Panc1 (cell line): Measurements from ENCODE around the gene LTF. TPM values are rescaled to one million over a fixed set of nuclear protein-coding genes. Genes with fewer than 3 reads are reported as not detected.

Experiments used
- ATAC-seq: fragments of 200-7000 bp; cut with Tn5 transposase; 2 replicates; pipeline ENCODE4 v1.9.1; 2020; ENCODE audit warnings: mild to moderate bottlenecking, moderate library complexity
- BruUV-seq: library from RNA; stranded (reverse); fragments of 400-500 nt; replicated peaks from 2 replicates; lab custom pipeline; 2021; lab: Mats Ljungman, UMichigan
- CTCF ChIA-PET: fragments of 300-600 bp; sonication (Branson Sonifier 250); formaldehyde crosslinking; loops from one replicate; lab custom pipeline; 2022; ENCODE audit warnings: antibody characterized with exemption; lab: Charles Lee
- POLR2A ChIA-PET: fragments of 300-600 bp; sonication (Branson Sonifier 250); formaldehyde crosslinking; loops from one replicate; lab custom pipeline; 2022; ENCODE audit warnings: antibody characterized with exemption; lab: Charles Lee
- DNase-seq: peaks from one replicate; pipeline ENCODE4 v3.0.0-alpha.2; 2010; ENCODE audit warnings: low read depth, low spot score
- H3K27ac ChIP-seq: 2 replicates; pipeline ENCODE4 v1.5.1; 2011; ENCODE audit warnings: mild to moderate bottlenecking, low read length, inconsistent platforms
- H3K27me3 ChIP-seq: fragments of 200-500 bp; sonication (Bioruptor generic); 2 replicates; pipeline ENCODE4 v1.6.0; 2014; ENCODE audit warnings: low read length, inconsistent platforms; ENCODE audit not compliant: control insufficient read depth, insufficient read depth
- H3K36me3 ChIP-seq: fragments of 200-500 bp; sonication (Bioruptor generic); 2 replicates; pipeline ENCODE4 v1.5.1; 2014; ENCODE audit warnings: inconsistent platforms, mild to moderate bottlenecking, low read length, moderate library complexity; ENCODE audit not compliant: control insufficient read depth, insufficient read depth
- H3K4me1 ChIP-seq: 2 replicates; pipeline ENCODE4 v1.5.1; 2011; ENCODE audit warnings: inconsistent platforms, mild to moderate bottlenecking, low read length, moderate library complexity; ENCODE audit not compliant: control insufficient read depth, insufficient read depth
- H3K4me3 ChIP-seq, 2 experiments: 2 replicates each; pipeline ENCODE4 v1.5.1; 2011 to 2012; ENCODE audit warnings: low read depth in 2 of 2, low read length in 2 of 2, mild to moderate bottlenecking in 2 of 2, inconsistent platforms in 1 of 2, moderate library complexity in 1 of 2
- H3K9me3 ChIP-seq: fragments of 200-500 bp; sonication (Bioruptor generic); 2 replicates; pipeline ENCODE4 v1.5.1; 2014; ENCODE audit warnings: low read depth, mild to moderate bottlenecking, inconsistent platforms, low read length, moderate library complexity; ENCODE audit not compliant: control insufficient read depth, insufficient read depth
- CTCF ChIP-seq: fragments of 450-650 bp; IDR thresholded peaks from 2 replicates; pipeline ENCODE4 v1.5.1; 2017; ENCODE audit warnings: mild to moderate bottlenecking
- POLR2AphosphoS5 ChIP-seq: IDR thresholded peaks from 2 replicates; pipeline ENCODE4 v1.6.1; 2012; ENCODE audit warnings: mild to moderate bottlenecking, low read depth, low read length, moderate library complexity
- SIN3A ChIP-seq: IDR thresholded peaks from 2 replicates; pipeline ENCODE4 v1.6.1; 2012; ENCODE audit warnings: low read depth, mild to moderate bottlenecking, low read length, moderate library complexity, borderline replicate concordance; ENCODE audit not compliant: insufficient read depth
- TCF7L2 ChIP-seq: IDR thresholded peaks from 2 replicates; pipeline ENCODE4 v1.6.1; 2011; ENCODE audit warnings: mild to moderate bottlenecking, low read depth, low read length, inconsistent platforms
- in situ Hi-C: cut with HindIII; loops from 2 replicates; pipeline ENCODE4 v1.10.0; 2016; ENCODE audit warnings: low sequenced_read_pairs, low pct_unique_long_range_greater_than_20kb
- intact Hi-C: fragments of 100-400 bp; cut with micrococcal nuclease; formaldehyde crosslinking; loops from one replicate; pipeline ENCODE4 v1.10.0; 2022; ENCODE audit not compliant: unreplicated experiment
- total RNA-seq: library from RNA; stranded (reverse); gene quantifications from one replicate; pipeline ENCODE4 v1.2.1, GENCODE V29; 2021; ENCODE audit not compliant: unreplicated experiment
- TF ChIP-seq, protein P1 (sequence below), 2 experiments: IDR thresholded peaks; 2 replicates each; pipeline ENCODE4 v1.6.1; 2011 to 2012; ENCODE audit warnings: low read depth in 2 of 2, control low read depth in 1 of 2, low read length in 1 of 2, mild to moderate bottlenecking in 1 of 2, moderate library complexity in 1 of 2; ENCODE audit not compliant: insufficient read depth in 1 of 2

LTF gene
- total RNA-seq, 1 experiment from 2014 or later = not detected

DNA sequence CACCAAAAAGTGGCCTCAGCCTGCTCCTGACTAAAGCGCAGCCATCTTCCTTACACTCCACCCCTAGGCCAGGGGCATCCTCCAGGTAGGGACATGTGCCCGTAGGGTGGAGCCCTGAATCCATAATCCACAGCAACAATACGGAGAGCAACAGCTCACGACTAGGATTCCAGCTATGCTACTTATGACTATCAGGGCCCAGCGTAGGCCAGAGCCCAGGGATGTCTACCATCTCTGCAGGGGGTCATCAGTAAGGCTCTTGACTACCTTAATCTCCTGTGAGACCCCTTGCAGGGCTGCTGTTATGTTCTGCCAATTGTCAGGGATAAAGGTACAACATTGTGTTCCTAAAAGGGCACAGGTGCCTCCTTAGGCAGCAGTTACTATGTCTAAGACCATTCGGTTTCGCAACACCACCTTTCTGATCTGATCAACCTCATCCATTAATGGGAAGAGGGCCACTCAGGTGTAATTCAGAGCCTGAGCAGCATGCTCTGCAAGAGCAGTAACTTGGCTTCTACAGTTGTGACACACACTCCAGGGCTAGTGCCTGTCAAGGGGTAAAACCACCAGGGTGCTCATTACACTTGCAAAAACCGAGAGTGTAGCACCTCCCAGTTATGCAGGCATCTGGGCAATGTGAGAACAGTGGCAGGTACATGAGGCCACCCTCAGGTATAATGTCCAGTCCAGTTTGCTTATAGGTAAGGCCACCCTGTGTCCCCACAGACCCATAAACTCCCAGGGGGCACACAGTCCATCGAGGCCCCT lies 46.7 kb downstream of the LTF start:
- CTCF ChIA-PET = no interaction called here

DNA sequence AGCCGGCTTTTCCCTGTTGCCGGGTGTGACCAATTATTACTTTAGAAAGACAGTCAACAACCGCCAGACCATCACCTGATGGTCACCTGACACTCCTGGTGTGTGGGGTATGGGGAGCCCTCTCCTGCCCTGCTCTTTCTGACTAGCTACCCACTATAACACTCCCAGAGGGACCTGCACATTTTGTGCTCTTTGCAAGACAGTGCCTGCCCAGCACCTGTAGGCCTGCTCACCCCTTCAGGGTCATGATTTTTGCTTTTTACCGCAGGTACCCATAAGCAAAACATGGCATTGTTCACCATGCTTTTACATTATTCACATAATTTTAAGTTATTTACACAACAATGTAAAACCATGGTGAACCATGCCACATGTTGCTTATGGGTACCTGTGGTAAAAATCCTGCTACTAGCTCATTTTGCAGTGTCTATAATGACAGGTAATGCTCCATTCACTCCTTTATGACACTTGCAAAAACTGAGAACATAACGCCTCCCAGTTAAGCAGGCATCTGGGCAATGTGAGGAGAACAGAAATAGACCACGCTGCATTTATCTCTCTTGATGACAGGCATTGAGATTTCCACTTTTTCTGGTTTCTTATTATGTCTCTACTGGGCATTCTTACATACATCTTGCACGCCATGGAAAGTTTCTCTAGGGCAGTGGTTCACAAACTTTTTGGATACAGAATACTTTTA lies 47.7 kb downstream of the LTF start:
- BruUV-seq = no TSS peak
- ChIA-PET CTCF (no interaction called here), POLR2A (no interaction called here)
- H3K4me1 ChIP-seq = no peaks in the 10 kb centered on the region
- in situ Hi-C loops = no loop called here
- no peaks in the 10 kb centered on the region for H3K27me3 ChIP-seq
- DNase-seq (no peak), ATAC-seq (no peak)
- no peak for TF ChIP-seq TCF7L2
- no peak for TF ChIP-seq SIN3A
- TF ChIP-seq, protein P1, sequence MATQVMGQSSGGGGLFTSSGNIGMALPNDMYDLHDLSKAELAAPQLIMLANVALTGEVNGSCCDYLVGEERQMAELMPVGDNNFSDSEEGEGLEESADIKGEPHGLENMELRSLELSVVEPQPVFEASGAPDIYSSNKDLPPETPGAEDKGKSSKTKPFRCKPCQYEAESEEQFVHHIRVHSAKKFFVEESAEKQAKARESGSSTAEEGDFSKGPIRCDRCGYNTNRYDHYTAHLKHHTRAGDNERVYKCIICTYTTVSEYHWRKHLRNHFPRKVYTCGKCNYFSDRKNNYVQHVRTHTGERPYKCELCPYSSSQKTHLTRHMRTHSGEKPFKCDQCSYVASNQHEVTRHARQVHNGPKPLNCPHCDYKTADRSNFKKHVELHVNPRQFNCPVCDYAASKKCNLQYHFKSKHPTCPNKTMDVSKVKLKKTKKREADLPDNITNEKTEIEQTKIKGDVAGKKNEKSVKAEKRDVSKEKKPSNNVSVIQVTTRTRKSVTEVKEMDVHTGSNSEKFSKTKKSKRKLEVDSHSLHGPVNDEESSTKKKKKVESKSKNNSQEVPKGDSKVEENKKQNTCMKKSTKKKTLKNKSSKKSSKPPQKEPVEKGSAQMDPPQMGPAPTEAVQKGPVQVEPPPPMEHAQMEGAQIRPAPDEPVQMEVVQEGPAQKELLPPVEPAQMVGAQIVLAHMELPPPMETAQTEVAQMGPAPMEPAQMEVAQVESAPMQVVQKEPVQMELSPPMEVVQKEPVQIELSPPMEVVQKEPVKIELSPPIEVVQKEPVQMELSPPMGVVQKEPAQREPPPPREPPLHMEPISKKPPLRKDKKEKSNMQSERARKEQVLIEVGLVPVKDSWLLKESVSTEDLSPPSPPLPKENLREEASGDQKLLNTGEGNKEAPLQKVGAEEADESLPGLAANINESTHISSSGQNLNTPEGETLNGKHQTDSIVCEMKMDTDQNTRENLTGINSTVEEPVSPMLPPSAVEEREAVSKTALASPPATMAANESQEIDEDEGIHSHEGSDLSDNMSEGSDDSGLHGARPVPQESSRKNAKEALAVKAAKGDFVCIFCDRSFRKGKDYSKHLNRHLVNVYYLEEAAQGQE (IDR thresholded peaks at IDR 0.05; ENCODE audit: insufficient read depth in 1 of 2, low read depth in 2 of 2, low read length in 1 of 2) = no peak
- no peak for TF ChIP-seq CTCF
- TF ChIP-seq POLR2AphosphoS5 = no peak
- no peak overlapping the region for H3K27ac ChIP-seq
- no peaks in the 10 kb centered on the region for H3K9me3 ChIP-seq
- no peaks in the 10 kb centered on the region for H3K36me3 ChIP-seq
- intact Hi-C loops = no loop called here
- H3K4me3 ChIP-seq = no peak overlapping the region

More for the DNA sequence above, 46.7 kb downstream of the LTF start:
- DNase-seq (no peak), ATAC-seq (no peak)
- Histone ChIP-seq H3K27ac (no peak overlapping the region), H3K27me3 (no peaks in the 10 kb centered on the region), H3K36me3 (no peaks in the 10 kb centered on the region), H3K9me3 (no peaks in the 10 kb centered on the region), H3K4me3 (no peak overlapping the region), H3K4me1 (no peaks in the 10 kb centered on the region)
- in situ Hi-C loops (no loop called here), intact Hi-C loops (no loop called here)
- POLR2A ChIA-PET = no interaction called here
- TF ChIP-seq, protein P1 (IDR thresholded peaks at IDR 0.05; ENCODE audit: insufficient read depth in 1 of 2, low read depth in 2 of 2, low read length in 1 of 2) = no peak
- TF ChIP-seq TCF7L2 (no peak), SIN3A (no peak), POLR2AphosphoS5 (no peak), CTCF (no peak)
- BruUV-seq = no TSS peak
